ENCODE data around the gene SSBP2. TPM values are rescaled to one million over a fixed set of nuclear protein-coding genes. Genes with fewer than 3 reads are reported as not detected.

Gene SSBP2
- total RNA-seq, 4 donors from 2014 or later = 45.3 to 83.1 (median 61.7) TPM

GRCh38 chr5:81753429-81753828 lies 2.5 kb upstream of the SSBP2 start:
- TF ChIP-seq CTCF (IDR thresholded peaks at IDR 0.05) (no peak), POLR2A (IDR thresholded peaks at IDR 0.05) (no peak)
- intact Hi-C loops (cut with DNase I; ENCODE audit: low total_unique reads) = loop anchor here (5.0 to 10.0 kb wide), 3 partner anchors 34 to 249 kb away; no protein-coding TSS in a partner anchor
- H3K4me3 ChIP-seq (ENCODE audit: low read depth, poor library complexity, severe bottlenecking) = no peak overlapping the region
- WGBS, 2 donors = 79 to 81% methylated on average over 2 of the region's 2 CpGs
- no peak for DNase-seq (ENCODE audit: low spot score in 2 of 2)

GRCh38 chr5:81752644-81752963 lies 1.7 kb upstream of the SSBP2 start:
- no peak for DNase-seq (ENCODE audit: low spot score in 2 of 2)
- TF ChIP-seq CTCF (IDR thresholded peaks at IDR 0.05) (no peak), POLR2A (IDR thresholded peaks at IDR 0.05) (no peak)
- intact Hi-C loops (cut with DNase I; ENCODE audit: low total_unique reads) = loop anchor here (5.0 to 10.0 kb wide), 3 partner anchors 35 to 248 kb away; no protein-coding TSS in a partner anchor
- WGBS, 2 donors = 72 to 91% methylated on average over 5 of the region's 5 CpGs
- no peak overlapping the region for H3K4me3 ChIP-seq (ENCODE audit: low read depth, poor library complexity, severe bottlenecking)

GRCh38 chr5:81751836-81752643 lies 1.1 kb upstream of the SSBP2 start:
- peak overlapping the region; percentile 17 for H3K4me3 ChIP-seq (ENCODE audit: low read depth, poor library complexity, severe bottlenecking)
- DNase-seq (ENCODE audit: low spot score in 2 of 2) = peak; percentile 43 to 89
- TF ChIP-seq POLR2A (IDR thresholded peaks at IDR 0.05) (no peak), CTCF (IDR thresholded peaks at IDR 0.05) (no peak)
- WGBS, 2 donors = 6 to 15% methylated on average over 21 to 37 of the region's 37 CpGs
- intact Hi-C loops (cut with DNase I; ENCODE audit: low total_unique reads) = loop anchor here (5.0 to 10.0 kb wide), 3 partner anchors 35 to 247 kb away; no protein-coding TSS in a partner anchor

- peak overlapping the region; percentile 74 for H3K4me3 ChIP-seq (ENCODE audit: low read depth, poor library complexity, severe bottlenecking)
- TF ChIP-seq POLR2A (IDR thresholded peaks at IDR 0.05) (no peak), CTCF (IDR thresholded peaks at IDR 0.05) (no peak)
- DNase-seq (ENCODE audit: low spot score in 2 of 2) = peak in 1 of 2 donors; percentile 91
- intact Hi-C loops (cut with DNase I; ENCODE audit: low total_unique reads) = loop anchor here (5.0 to 10.0 kb wide), 3 partner anchors 37 to 246 kb away; no protein-coding TSS in a partner anchor
- WGBS, 2 donors = 0% methylated on average over 19 to 54 of the region's 90 CpGs
Measured at GRCh38 chr5:81750308-81751008, 439 bp downstream of the SSBP2 start.

GRCh38 chr5:81749561-81750307 lies 1.2 kb downstream of the SSBP2 start:
- peak in 1 of 2 donors; percentile 89 for DNase-seq (ENCODE audit: low spot score in 2 of 2)
- TF ChIP-seq POLR2A (IDR thresholded peaks at IDR 0.05) (no peak), CTCF (IDR thresholded peaks at IDR 0.05) (no peak)
- intact Hi-C loops (cut with DNase I; ENCODE audit: low total_unique reads) = loop anchor here (5.0 to 10.0 kb wide), 4 partner anchors 38 to 325 kb away; no protein-coding TSS in a partner anchor
- peak overlapping the region; percentile 54 for H3K4me3 ChIP-seq (ENCODE audit: low read depth, poor library complexity, severe bottlenecking)
- 0 to 1% methylated on average over 25 to 32 of the region's 61 CpGs for WGBS, 2 donors
